ENCODE results near the gene ACTMAP. TPM values are rescaled to one million over a fixed set of nuclear protein-coding genes. Genes with fewer than 3 reads are reported as not detected.

ACTMAP gene
- total and polyA plus RNA-seq, 9 of the 15 experiments (the other 6 are each of a cell fraction or from before 2014, with no cell fraction given) = 1.7 to 16.6 (median 4.9) TPM

DNA sequence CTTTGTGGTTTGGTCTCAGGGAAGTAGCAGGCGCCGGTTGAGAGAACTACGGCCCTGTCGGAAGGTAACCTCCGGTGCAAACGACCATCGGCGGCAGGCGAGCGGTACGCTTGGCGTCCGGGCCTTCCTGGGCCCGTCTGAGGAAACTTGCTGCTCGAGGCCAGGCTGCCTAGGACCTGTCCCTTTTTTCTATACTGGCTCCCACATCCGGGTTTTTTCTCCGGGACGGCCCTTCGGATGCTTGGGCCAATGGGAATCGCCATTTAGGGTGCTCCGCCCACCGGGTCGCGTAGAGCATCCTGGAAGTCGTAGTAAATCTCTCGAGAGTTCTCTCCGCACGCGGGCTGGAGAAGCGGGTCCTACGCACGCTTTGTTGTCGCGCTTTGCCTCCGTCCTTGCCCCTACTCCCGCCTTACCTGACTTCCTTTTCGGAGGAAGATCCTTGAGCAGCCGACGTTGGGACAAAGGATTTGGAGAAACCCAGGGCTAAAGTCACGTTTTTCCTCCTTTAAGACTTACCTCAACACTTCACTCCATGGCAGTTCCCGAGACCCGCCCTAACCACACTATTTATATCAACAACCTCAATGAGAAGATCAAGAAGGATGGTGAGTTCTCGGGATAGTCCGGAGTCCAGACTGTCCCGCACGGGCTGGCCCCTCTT, 729 bp upstream of the ACTMAP start, which contains the start of gene SNRPA (continued):
- TF ChIP-seq, protein P1, sequence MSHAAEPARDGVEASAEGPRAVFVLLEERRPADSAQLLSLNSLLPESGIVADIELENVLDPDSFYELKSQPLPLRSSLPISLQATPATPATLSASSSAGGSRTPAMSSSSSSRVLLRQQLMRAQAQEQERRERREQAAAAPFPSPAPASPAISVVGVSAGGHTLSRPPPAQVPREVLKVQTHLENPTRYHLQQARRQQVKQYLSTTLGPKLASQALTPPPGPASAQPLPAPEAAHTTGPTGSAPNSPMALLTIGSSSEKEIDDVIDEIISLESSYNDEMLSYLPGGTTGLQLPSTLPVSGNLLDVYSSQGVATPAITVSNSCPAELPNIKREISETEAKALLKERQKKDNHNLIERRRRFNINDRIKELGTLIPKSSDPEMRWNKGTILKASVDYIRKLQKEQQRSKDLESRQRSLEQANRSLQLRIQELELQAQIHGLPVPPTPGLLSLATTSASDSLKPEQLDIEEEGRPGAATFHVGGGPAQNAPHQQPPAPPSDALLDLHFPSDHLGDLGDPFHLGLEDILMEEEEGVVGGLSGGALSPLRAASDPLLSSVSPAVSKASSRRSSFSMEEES (CRISPR knock-in tag; IDR thresholded peaks at IDR 0.05) = no peak
- no peak for TF ChIP-seq SAFB (IDR thresholded peaks at IDR 0.05; ENCODE audit: borderline replicate concordance, low read depth, low read length)
- no peak for TF ChIP-seq NFIX (CRISPR knock-in tag; IDR thresholded peaks at IDR 0.05; ENCODE audit: low read depth)
- no peak for TF ChIP-seq ZNF197 (CRISPR knock-in tag; IDR thresholded peaks at IDR 0.05; ENCODE audit: low read depth)
- TF ChIP-seq, protein P2, sequence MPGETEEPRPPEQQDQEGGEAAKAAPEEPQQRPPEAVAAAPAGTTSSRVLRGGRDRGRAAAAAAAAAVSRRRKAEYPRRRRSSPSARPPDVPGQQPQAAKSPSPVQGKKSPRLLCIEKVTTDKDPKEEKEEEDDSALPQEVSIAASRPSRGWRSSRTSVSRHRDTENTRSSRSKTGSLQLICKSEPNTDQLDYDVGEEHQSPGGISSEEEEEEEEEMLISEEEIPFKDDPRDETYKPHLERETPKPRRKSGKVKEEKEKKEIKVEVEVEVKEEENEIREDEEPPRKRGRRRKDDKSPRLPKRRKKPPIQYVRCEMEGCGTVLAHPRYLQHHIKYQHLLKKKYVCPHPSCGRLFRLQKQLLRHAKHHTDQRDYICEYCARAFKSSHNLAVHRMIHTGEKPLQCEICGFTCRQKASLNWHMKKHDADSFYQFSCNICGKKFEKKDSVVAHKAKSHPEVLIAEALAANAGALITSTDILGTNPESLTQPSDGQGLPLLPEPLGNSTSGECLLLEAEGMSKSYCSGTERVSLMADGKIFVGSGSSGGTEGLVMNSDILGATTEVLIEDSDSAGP (CRISPR knock-in tag; IDR thresholded peaks at IDR 0.05) = 0 out of 2 replicates have a peak, but pooled peaks have one; percentile 14
- TF ChIP-seq ZNF707 (CRISPR knock-in tag; conservative IDR thresholded peaks at IDR 0.05) = no peak
- peak; percentile 76; the same call in 1 of the 2 replicates for TF ChIP-seq SIN3B (IDR thresholded peaks at IDR 0.05; ENCODE audit: low read depth)
- TF ChIP-seq ZKSCAN3 (CRISPR knock-in tag; IDR thresholded peaks at IDR 0.05) = no peak
- TF ChIP-seq, protein P3, sequence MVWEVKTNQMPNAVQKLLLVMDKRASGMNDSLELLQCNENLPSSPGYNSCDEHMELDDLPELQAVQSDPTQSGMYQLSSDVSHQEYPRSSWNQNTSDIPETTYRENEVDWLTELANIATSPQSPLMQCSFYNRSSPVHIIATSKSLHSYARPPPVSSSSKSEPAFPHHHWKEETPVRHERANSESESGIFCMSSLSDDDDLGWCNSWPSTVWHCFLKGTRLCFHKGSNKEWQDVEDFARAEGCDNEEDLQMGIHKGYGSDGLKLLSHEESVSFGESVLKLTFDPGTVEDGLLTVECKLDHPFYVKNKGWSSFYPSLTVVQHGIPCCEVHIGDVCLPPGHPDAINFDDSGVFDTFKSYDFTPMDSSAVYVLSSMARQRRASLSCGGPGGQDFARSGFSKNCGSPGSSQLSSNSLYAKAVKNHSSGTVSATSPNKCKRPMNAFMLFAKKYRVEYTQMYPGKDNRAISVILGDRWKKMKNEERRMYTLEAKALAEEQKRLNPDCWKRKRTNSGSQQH (CRISPR knock-in tag; IDR thresholded peaks at IDR 0.05) = no peak
- TF ChIP-seq, protein P4, sequence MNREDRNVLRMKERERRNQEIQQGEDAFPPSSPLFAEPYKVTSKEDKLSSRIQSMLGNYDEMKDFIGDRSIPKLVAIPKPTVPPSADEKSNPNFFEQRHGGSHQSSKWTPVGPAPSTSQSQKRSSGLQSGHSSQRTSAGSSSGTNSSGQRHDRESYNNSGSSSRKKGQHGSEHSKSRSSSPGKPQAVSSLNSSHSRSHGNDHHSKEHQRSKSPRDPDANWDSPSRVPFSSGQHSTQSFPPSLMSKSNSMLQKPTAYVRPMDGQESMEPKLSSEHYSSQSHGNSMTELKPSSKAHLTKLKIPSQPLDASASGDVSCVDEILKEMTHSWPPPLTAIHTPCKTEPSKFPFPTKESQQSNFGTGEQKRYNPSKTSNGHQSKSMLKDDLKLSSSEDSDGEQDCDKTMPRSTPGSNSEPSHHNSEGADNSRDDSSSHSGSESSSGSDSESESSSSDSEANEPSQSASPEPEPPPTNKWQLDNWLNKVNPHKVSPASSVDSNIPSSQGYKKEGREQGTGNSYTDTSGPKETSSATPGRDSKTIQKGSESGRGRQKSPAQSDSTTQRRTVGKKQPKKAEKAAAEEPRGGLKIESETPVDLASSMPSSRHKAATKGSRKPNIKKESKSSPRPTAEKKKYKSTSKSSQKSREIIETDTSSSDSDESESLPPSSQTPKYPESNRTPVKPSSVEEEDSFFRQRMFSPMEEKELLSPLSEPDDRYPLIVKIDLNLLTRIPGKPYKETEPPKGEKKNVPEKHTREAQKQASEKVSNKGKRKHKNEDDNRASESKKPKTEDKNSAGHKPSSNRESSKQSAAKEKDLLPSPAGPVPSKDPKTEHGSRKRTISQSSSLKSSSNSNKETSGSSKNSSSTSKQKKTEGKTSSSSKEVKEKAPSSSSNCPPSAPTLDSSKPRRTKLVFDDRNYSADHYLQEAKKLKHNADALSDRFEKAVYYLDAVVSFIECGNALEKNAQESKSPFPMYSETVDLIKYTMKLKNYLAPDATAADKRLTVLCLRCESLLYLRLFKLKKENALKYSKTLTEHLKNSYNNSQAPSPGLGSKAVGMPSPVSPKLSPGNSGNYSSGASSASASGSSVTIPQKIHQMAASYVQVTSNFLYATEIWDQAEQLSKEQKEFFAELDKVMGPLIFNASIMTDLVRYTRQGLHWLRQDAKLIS (CRISPR knock-in tag; IDR thresholded peaks at IDR 0.05) = peak; percentile 80; the same call in 1 of the 2 replicates
- no peak for TF ChIP-seq BACH1 (tag; IDR thresholded peaks at IDR 0.05)
- no peak for TF ChIP-seq GATA2 (CRISPR knock-in tag; IDR thresholded peaks at IDR 0.05)
- no peak for TF ChIP-seq MCM5 (IDR thresholded peaks at IDR 0.05; ENCODE audit: low read depth)
- no peak for TF ChIP-seq RBM22 (IDR thresholded peaks at IDR 0.05; ENCODE audit: low read depth, low read length, poor library complexity, severe bottlenecking)
- no peak for TF ChIP-seq ETS2 (tag; IDR thresholded peaks at IDR 0.05; ENCODE audit: borderline replicate concordance, poor library complexity, severe bottlenecking)
- peak; percentile 70 for TF ChIP-seq TBP (optimal IDR thresholded peaks at IDR 0.05; ENCODE audit: low read depth, low read length)
- no peak for TF ChIP-seq RHOXF2B (CRISPR knock-in tag; conservative IDR thresholded peaks at IDR 0.05)
- no peak for TF ChIP-seq ZBTB7A (IDR thresholded peaks at IDR 0.05; ENCODE audit: borderline replicate concordance, control insufficient read depth, low read depth, low read length)
- no peak for TF ChIP-seq XRCC3 (IDR thresholded peaks at IDR 0.05)
- TF ChIP-seq ASH1L (IDR thresholded peaks at IDR 0.05; ENCODE audit: borderline replicate concordance, low read depth, partially characterized antibody) = peak; percentile 8

Measured in K562 (cell line).